Measurements from ENCODE around the gene TMED8.
"Not testable (repeated sequence)": the region's sequence is repeated elsewhere in the genome, so short reads cannot be mapped to it uniquely, and the experiment has no call there.

TMED8 gene

DNA sequence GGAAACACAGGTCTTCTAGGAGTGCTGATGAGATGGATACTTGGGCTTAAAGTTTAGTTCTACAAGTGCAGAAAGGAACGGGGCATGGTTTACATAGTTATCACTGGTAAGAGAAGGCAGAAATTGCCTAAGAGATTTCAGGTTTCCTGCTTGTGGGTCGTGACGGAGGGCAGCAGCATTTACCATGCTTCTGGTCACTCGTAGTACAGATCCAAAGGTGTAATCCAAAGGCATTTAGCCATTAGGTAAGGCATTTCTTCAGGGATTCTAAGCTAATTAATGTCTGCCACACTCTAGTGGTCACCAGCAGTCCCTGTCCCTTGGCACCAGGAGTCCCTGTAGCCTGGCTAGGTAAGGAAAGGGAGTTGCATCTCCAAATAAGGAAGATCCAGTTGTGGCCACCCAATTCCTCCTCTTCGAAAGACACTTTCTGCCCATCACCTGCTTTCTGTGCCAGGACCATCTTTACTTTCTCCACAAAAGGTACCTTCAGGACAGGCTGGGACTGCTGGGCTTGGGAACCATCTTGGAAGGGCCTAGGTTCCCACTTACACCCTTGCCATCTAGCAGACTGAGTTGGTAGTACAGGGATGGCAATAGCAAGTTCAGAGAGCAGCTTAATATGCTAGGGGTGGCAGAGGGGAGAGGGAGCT, 54.5 kb downstream of the TMED8 start:
- DNase-seq (ENCODE audit: low spot score), result no peak

DNA sequence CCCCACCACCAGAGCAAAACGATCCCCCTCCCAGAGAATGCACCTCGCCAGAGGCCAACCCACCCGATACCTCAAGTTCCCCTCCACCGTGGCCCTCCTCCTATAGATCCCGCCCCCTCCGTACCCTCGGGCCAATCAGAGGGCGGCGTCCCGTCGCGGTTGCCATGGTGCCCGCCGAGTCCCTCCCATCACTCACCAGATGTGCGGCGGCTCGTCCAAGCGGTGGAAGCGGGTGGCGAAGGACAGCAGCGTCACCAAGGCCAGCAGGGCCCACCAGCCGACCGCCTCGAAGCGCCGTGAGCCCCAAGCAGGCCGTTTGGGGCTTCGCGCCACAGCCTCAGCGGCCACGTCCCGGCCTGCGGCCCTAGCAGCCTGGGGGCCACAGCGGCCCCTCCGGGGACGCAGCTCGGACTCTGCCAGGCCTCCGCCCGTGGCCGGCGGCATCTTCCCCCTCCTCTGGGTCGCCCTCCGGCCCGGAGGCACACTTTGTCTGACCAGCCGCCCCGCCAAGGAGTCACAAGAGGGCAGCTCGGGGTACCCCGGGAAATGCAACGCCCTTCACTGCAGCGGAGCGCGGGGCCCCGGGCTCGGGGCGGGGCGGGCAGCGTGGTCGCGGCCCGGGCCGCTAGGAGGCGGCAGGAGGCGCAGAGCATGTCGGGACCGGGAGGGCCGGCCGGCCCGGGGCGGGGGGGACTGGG, 56.5 kb downstream of the TMED8 start, which contains the start of gene POMT2:
Gene POMT2 (minus strand): TSS at position 646 of the 698 bp plus-strand sequence. CDS start 202 bp downstream, at position 444.
- peak; percentile 87 for DNase-seq (ENCODE audit: low spot score)

DNA sequence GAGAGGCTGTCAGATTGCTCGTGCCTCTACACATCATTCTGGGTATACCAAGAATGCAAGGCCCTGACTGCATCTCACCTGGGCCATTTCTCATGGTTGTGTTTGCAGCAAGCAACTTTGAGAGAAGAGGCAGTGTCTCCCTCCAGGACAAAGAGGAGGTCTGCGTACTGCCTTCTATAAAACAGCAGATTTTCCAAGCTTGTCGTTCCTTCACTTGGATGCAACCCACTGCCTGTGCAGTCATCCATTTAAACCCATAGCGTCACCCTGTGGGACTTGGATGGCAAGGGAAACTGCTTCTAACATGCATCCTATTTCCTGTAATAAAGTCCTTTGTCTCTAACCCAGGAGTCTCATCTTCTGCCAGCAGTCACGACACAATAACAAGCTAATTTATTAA, 57.5 kb downstream of the TMED8 start:
- no peak for DNase-seq (ENCODE audit: low spot score)

DNA sequence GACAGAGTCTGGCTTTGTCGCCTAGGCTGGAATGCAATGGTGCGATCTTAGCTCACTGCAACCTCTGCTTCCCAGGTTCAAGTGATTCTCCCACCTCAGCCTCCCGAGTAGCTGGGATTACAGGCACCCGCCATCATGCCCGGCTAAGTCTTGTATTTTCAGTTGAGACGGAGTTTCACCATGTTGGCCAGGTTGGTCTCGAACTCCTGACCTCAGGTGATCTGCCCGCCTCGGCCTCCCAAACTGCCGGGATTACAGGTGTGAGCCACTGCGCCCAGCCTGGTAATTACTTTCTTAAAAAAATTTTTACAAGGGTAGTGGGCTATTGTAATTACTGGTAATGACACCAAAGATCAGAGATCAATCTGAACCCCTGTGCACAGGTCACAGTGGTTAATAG, 58.1 kb downstream of the TMED8 start:
- DNase-seq (ENCODE audit: low spot score), result not testable (repeated sequence)

DNA sequence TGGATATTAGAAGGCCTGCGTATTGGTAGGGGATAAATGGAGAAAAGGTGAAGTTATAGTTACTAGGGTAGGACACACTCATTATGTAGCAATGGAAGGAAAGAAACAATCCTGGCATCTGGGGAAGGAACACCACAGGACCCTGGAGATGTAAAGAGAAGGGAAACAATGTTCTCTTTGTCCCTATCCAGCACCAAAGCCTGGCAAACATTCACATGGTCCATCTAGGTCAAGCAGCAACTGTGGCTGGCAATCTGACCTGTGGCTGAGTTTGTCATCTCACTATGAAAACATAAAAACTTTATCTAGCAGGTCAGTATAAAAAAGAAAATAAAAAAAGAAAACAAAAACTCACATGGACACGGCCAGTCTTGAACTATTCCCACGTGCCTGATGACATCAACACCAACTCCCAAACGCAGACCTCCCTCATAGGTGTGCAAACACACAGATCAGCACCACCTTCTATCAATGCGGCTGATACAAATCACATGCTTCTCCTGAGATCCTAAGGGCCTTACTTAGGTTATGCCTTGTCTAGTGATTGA, 58.8 kb downstream of the TMED8 start:
- no peak for DNase-seq (ENCODE audit: low spot score)

DNA sequence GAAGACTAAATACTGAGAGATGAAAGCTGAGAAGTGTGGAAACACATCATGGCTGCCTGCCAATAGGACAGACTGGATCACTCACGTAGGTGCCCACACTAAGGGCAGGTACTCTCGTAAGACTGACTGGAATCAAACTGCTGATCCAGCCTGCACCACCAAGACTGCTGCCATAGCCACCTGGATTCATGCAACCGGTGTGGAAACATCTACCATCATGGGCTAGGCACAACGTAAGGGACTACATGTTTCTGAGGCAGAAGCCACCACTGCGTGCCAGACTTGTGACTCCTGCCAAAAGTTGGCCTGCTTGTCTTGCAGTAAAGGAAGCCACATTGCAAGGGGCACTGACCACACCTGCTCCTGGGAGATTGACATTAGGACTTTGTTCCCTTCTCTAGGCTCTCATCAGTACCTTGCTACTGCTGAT, 60.0 kb downstream of the TMED8 start:
- DNase-seq (ENCODE audit: low spot score), result no peak

DNA sequence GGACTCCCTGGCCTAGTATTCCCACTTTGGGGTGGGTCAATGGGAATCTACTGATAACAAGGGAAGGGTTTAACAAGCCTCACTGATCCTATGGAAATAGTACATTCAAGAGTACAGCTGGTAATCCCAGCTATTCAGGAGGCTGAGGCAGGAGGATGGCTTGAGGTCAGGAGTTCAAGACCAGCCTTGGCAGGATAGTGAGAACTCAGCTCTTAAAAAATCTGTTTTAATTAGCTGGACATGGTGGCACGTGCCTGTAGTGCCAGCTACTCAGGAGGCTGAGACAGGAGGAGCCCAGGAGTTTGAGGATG, 60.7 kb downstream of the TMED8 start:
- DNase-seq (ENCODE audit: low spot score), result no peak

DNA sequence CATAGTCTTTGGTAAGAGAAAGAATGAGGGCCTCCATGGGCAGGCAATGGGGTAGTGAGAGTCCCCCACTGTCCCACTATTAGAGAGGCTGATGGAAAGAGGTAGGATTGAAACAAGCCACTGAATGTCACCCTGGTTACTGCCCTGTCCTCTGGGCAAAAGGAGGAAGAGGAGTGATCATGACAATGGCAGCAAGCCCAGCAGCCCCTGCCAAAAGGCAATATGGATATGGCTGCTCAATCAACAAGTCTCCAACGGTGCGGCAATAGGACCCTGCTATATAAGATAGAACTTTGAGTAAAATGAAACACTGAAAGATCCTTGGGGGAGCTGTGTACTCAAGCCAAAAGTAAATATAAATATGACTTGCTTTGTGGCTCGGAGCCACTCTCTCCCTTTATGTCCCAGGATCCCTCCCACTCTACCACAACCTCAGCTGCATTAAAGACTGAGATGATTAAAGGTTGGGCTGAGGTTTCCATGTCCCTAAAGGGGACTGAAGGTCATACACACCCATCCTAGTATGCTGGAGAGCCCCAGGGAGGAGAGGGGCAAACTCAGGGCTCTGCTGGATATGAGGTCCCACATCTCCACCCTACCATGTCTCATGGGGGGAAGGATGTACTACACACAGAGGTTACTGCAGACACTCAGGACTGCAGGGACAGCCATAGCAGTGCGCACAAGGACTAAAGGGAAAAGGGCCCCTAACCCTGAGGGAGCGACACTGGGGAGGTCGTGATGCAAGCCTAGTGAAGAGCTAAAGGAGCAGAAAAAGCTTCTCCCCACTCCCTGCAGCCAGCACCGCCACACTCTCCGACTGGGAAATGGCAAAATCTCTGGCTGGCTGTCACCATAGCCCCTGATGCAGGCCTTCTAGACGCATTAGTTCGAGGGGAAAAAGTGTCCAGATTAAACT, 62.1 kb downstream of the TMED8 start:
- DNase-seq (ENCODE audit: low spot score), result no peak

DNA sequence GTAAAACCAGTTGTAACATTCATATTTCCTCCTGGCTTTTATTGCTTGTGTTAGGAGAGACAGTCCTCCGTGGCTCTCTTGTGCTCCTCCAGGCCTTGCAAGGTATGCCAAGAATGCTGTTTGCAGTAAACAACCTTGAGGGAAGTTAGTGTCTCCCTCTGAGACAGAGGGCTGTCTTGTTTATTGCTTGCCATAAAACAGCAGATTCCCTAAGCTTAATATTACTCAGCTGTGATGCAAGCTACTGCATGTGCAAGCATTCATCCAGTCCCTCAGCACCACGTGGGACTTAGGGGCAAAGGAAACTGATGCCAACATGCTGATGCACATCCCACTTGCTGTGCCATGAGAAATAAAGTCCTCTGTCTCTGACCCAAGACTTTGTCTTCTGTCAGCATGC, 62.9 kb downstream of the TMED8 start:
- no peak for DNase-seq (ENCODE audit: low spot score)

DNA sequence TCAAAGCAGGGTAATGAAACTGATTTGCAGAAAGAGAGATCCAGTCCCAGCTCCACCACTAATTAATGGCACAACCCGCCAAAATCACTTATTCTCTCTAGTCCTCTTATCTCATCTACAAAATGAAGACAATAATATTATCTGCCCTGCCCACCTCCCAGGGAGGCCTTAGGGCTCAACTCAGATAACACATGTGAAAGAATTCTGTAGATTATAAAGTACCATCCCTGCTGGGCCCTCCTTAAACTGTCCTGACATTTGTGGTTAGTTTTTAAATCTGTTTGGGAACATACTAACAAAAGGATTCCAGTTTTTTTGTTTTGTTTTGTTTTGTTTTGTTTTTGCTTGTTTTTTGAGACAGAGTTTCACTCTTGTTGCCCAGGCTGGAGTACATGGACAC, 63.5 kb downstream of the TMED8 start:
- DNase-seq (ENCODE audit: low spot score), result no peak

DNA sequence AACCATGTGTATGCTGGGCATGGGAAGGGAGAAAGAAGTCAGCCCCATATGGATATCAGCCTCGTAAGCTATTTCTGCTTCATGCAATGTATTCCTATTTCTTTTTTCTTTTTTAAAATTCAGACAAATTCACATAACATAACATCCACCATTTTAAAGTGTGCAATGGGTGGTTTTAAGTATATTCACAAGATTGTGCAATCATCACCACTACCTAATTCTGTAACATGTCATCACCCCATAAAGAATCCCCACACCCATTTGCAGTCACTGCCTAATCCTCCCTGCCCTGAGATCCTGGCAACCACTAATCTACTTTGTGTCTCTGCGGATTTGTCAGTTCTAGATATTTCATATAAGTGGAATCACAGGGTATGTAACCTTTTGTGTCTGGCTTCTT, 65.7 kb downstream of the TMED8 start:
- DNase-seq (ENCODE audit: low spot score), result no peak

DNA sequence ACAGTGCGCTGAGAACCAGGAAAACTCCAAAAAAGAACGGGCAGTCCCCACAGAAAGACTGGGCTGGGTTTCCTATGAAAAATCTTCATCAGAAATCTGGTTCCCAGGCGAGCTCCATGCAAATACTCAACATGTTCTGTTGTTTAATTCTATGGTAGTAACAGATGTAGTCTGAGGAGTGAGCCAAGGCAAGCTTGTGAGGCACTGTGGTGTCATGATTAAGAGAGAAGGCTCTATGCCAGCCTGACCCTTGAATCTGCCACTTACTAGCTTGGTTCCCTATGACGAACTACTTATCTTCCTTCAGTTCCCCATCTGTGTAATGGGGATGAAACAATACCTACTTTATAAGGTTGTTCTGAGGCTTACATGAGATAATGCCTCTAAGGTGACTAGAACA, 66.9 kb downstream of the TMED8 start:
- DNase-seq (ENCODE audit: low spot score), result no peak

DNA sequence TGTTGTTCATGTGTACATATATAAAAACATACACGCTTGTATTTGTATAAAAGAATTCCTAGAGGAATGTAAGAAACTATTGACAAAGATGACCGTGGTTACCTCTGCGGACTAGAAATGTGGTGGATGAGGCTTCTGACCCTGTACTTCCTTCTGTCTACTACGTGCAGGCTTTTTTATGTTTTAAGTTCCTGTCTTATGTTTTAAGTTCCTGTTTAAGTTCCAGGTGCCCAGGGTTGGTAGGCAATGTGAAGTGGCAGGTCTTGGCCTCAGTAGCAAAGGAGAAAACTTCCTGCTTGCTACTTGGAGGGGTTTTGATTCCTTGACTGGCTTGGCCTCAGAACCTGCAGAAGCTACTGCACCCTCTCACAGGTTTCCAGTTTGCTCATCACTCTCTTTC, 67.8 kb downstream of the TMED8 start:
- DNase-seq (ENCODE audit: low spot score), result no peak

DNA sequence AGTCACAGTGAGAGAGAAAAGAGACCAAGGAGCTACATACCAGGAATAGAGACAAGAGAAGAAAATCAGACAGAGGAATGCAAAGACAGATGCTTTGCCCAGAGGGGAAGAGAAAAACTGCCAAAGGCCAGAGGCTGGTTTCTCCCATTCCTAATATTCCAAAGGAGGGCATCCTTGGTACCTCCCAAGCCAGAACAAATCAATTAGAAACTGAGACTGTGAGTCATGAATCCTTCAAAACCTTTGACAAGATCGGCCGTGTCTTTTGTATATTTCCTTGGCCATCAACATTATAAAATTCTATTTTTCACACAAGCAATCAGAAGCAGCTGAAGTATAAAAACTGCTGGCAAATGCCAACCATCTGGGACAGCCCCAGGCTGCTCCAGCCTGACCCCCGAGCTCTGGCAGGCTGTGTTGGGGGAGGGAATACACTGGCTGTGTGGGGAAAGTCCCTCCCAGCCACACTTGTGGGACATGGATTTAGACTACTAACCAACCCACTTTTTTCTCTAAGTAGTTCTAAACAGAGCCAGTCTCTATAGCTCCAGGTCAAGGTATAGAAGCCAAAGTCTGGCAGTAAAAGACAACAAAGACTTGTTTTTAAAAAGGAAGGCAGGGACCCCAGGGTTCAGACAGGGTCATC, 69.9 kb downstream of the TMED8 start:
- DNase-seq (ENCODE audit: low spot score), result no peak

DNA sequence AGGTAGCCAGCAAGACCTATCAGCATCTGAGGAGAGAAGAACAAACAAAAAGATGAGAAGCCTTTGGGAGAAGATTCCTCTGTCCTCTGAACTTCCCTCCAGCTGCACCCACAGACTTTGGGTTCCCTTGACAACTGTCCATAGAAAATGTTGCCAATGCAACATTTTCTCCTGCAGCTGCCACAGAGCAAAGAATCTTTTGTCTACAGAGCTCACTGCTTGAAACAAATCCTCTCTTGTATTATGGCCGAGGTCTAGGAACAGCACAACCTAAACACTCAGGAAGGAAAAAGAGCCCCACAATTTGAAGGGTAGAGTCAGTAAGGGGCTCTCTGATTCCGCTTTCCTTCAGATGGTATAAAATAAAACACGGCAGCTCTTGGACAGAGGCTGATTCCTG, 70.5 kb downstream of the TMED8 start:
- no peak for DNase-seq (ENCODE audit: low spot score)

DNA sequence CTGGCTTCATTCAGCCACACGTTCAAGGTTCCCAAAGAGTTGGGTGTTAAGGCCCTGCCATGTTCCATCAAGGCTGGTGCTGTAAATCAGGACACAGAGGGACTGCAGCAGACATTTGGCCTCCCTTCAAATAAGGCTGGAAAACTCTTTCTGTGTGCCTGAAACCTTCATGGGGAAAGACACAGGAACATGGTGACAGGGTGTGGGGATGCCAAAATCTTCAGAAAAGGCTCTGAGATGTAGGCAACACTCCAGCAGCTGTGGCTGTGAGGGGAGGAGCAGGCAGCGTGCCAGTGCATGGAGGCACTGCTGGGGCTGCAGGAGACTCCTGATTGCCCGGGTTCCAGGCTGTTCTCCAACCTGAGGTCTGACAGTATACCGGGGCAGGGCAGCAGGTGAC, 71.2 kb downstream of the TMED8 start:
- no peak for DNase-seq (ENCODE audit: low spot score)

DNA sequence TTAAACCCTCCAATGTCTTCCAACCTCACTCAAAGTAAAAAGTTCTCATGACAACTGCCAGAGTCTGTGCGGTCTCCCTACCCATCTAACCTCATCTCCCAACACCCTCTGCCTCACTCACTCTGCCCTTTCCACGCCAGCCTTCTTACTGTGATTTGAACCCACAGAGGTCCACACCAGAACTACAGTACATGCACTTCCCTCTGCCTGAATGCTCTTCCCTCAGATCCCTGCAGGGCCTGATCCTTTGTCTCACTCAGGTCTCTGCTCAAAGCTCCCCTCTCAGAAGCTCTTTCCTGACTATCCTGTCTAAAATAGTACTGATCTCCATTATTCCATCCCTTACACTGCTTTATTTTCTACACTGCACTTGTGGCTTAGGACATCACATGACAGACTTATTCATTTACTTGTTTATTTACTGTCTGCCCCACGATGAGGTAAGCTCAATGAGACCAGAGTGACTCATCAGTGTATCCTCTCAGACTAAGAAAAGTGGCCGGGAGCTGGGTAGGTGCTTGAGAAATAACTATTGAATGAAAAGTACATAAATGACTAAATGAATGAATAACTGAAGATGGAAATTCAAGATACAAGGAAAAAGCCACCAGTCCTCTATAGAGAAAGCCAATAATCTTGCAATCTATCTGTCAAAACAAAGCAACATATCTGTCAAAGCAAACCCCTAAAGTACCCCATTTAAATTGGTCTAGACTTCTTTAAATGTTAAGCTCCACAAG, 73.3 kb downstream of the TMED8 start:
- no peak for DNase-seq (ENCODE audit: low spot score)

DNA sequence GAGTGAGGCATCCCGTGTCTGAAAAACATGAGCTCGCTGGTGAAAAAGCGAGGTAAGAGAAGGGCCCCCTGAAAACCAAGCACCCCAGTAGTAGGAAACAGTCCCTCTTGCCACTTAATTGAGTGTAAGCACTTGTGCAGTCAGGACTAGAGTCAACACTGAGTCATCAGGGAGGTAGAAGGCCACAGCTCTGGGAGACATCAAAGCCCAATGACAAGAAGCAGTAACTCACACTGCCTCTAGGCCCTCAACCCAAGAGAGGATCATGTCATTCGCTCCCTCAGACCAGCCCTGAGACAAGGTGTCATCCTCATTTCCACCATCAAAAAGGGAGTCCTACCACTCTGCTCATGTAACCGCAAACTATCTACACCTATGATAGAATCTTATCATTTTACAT, 74.0 kb downstream of the TMED8 start:
- no peak for DNase-seq (ENCODE audit: low spot score)

DNA sequence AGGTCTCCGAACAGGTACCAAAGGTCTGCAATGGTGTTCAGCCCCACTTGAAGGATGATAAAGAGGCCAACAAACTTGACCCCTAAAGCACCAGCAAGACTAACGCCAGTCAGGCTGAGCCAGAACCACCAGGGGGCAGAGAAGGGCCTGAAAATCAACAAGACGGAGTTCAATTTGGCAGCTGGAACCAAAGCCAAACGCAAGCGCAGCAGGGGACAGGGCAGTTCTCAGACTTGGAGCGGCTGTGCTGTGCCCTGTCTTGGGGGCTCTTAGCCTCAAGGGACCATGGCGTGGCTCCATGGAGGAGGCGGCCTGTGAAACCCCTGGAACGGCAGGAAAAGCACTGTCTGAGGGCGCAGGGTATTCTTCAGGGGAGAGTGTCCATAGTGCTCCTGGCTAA, 75.8 kb downstream of the TMED8 start:
- DNase-seq (ENCODE audit: low spot score), result peak; percentile 82

DNA sequence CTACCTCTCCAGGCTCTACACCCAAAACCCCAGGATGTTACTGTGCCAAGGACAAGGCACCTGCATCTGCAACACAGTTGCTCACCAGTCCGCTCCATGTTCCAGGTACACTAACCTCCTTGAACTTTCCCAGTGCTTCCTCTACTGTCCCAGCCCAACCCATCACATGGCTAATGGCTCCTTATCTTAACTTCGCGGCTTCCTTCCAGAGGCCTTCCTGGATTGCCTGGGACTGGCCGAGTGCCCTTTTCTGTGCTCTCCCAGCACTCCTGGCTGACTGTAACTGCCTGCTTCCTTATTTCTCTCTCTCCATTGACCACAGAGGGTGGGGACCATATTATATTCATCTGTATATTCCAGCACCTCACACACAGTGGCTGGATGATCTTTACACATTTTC, 77.1 kb downstream of the TMED8 start:
- DNase-seq (ENCODE audit: low spot score), result no peak

DNA sequence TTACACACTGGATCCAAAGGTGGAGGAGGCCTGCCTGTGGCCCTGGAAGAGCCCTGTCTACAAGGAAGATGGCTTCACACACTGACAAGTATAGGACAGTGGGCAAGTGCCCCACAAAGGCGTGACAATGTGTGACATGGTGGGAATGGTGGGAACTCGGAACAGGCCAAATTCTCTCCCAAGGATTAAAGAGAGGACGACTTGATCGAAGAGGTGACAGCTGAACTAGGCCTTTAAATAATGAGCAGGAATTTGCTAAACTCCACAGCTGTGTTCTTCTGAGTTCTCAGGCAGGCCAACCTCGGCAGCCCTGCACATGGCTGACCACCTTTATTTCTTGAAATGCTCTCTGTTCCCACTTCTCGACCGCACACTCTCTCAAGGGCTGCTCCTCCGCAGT, 80.0 kb downstream of the TMED8 start:
- no peak for DNase-seq (ENCODE audit: low spot score)

DNA sequence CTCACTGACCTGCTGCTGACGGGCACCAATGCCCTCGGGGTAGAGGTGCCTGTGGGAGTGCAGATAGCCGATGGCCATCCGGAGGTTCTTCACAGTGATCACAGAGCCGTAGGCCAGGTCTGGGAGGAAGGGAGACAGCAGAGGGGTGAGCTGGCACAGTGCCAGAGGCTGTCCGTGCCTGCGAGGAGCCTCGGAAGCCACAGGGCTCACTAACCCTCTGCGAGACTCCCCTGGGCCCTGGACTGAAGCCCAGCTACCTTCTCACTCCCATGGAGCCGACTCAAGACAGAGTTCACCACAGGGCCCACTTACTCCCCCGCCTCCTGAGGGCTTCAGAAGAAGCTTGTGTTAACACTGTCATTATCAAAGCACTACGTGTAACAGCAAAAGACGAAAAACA, 80.7 kb downstream of the TMED8 start:
- no peak for DNase-seq (ENCODE audit: low spot score)

Measured in iPS-NIHi11 (cell line).